GM12878 (cell line): ENCODE results near the gene FBN2. TPM values are rescaled to one million over a fixed set of nuclear protein-coding genes. Genes with fewer than 3 reads are reported as not detected.

Experiments used
- ATAC-seq: fragments of 200-7000 bp; cut with Tn5 transposase; 3 replicates; pipeline ENCODE4 v1.9.1; 2020; ENCODE audit warnings: mild to moderate bottlenecking, moderate library complexity
- BruUV-seq: library from RNA; stranded (reverse); fragments of 400-500 nt; replicated peaks from 2 replicates; lab custom pipeline; 2021; lab: Mats Ljungman, UMichigan
- CTCF ChIA-PET: fragments of 300-600 bp; sonication (Branson Sonifier 250); formaldehyde crosslinking; extraction: SDS; loops from one replicate; lab custom pipeline; 2021; ENCODE audit warnings: inconsistent platforms; lab: Yijun Ruan, JAX
- POLR2A ChIA-PET: fragments of 350-600 bp; formaldehyde crosslinking; extraction: SDS; loops from one replicate; lab custom pipeline; 2021; ENCODE audit warnings: inconsistent platforms; lab: Charles Lee
- RAD21 ChIA-PET: fragments of 300-600 bp; sonication (Branson Sonifier 250); formaldehyde crosslinking; loops from one replicate; lab custom pipeline; 2023; ENCODE audit warnings: antibody characterized with exemption; ENCODE audit not compliant: unreplicated experiment; lab: Charles Lee
- SMC1A ChIA-PET: fragments of 300-600 bp; sonication (Branson Sonifier 250); formaldehyde crosslinking; loops from one replicate; lab custom pipeline; 2023; ENCODE audit not compliant: unreplicated experiment, uncharacterized antibody; lab: Charles Lee
- DNase-seq: peaks from one replicate; pipeline ENCODE4 v3.0.0-alpha.2; 2011; ENCODE audit warnings: low read depth, low spot score
- FAIRE-seq: peaks from 3 replicates; lab custom pipeline; 2011; peaks lifted over from hg19 to GRCh38; lab: Jason Lieb, UNC
- H2AFZ ChIP-seq: 2 replicates; pipeline ENCODE4 v1.6.0; 2011; ENCODE audit warnings: low read depth, low read length, control low read depth; ENCODE audit not compliant: control insufficient read depth
- H3K27ac ChIP-seq: 2 replicates; pipeline ENCODE4 v1.5.1; 2011; ENCODE audit warnings: control low read depth; ENCODE audit not compliant: control insufficient read depth, insufficient read depth
- H3K27me3 ChIP-seq, 2 experiments: replicated peaks in 1 of 2; 2 replicates each; pipeline versions ENCODE4 v1.6.0 to v1.6.1; 2011; ENCODE audit warnings: low read length in 1 of 2; ENCODE audit not compliant: control insufficient read depth in 2 of 2, insufficient read depth in 2 of 2
- H3K36me3 ChIP-seq, 2 experiments: 2 replicates each; pipeline ENCODE4 v1.5.1; 2011; ENCODE audit warnings: low read length in 1 of 2; ENCODE audit not compliant: control insufficient read depth in 2 of 2, insufficient read depth in 2 of 2
- H3K4me1 ChIP-seq: 2 replicates; pipeline ENCODE4 v1.6.1; 2011; ENCODE audit warnings: mild to moderate bottlenecking, low read length, moderate library complexity, mixed read lengths; ENCODE audit not compliant: control insufficient read depth, insufficient read depth
- H3K4me2 ChIP-seq: 2 replicates; pipeline ENCODE4 v1.6.0; 2011; ENCODE audit warnings: control low read depth; ENCODE audit not compliant: control insufficient read depth, insufficient read depth
- H3K4me3 ChIP-seq: fragments of 200-600 bp; sonication (generic); 2 replicates; pipeline ENCODE4 v1.5.1; 2016
- H3K79me2 ChIP-seq: 2 replicates; pipeline ENCODE4 v1.6.0; 2011; ENCODE audit warnings: low read length; ENCODE audit not compliant: control insufficient read depth, insufficient read depth
- H3K9ac ChIP-seq: 2 replicates; pipeline ENCODE4 v1.8.0; 2011; ENCODE audit warnings: low read length, control low read depth, mixed read lengths; ENCODE audit not compliant: control insufficient read depth, insufficient read depth
- H3K9me3 ChIP-seq: replicated peaks from 3 replicates; pipeline ENCODE4 v1.5.1; 2011; ENCODE audit warnings: mild to moderate bottlenecking, low read length; ENCODE audit not compliant: control insufficient read depth, insufficient read depth
- H4K20me1 ChIP-seq: 2 replicates; pipeline ENCODE4 v1.6.0; 2011; ENCODE audit not compliant: control insufficient read depth, insufficient read depth
- BCLAF1 ChIP-seq: fragments of 450-650 bp; IDR thresholded peaks from 2 replicates; pipeline ENCODE4 v1.6.1; 2017; ENCODE audit warnings: antibody characterized with exemption, mild to moderate bottlenecking, moderate library complexity
- CREM ChIP-seq: IDR thresholded peaks from 2 replicates; pipeline ENCODE4 v1.6.1; 2014; ENCODE audit warnings: antibody characterized with exemption, low read depth
- ELK1 ChIP-seq: IDR thresholded peaks from 2 replicates; pipeline ENCODE4 v1.6.1; 2012; ENCODE audit warnings: low read depth, low read length, improper control_type of control experiment
- EZH2 ChIP-seq: IDR thresholded peaks from 2 replicates; pipeline ENCODE4 v1.6.1; 2012; ENCODE audit warnings: low read depth, mild to moderate bottlenecking, control low read depth, inconsistent platforms, low read length, borderline replicate concordance; ENCODE audit not compliant: control insufficient read depth
- GABPA ChIP-seq: IDR thresholded peaks from 2 replicates; pipeline ENCODE4 v1.6.1; 2014; ENCODE audit warnings: antibody characterized with exemption, low read depth, mild to moderate bottlenecking, inconsistent platforms
- KAT2A ChIP-seq: conservative IDR thresholded peaks from 2 replicates; pipeline ENCODE4 v1.6.1; 2011; ENCODE audit warnings: low read depth, low read length; ENCODE audit not compliant: control insufficient read depth
- MTA3 ChIP-seq: IDR thresholded peaks from 2 replicates; pipeline ENCODE4 v1.6.1; 2012; ENCODE audit warnings: low read length, inconsistent platforms, borderline replicate concordance
- NFIC ChIP-seq: IDR thresholded peaks from 2 replicates; pipeline ENCODE4 v1.6.1; 2012; ENCODE audit warnings: low read depth, mild to moderate bottlenecking, inconsistent platforms, low read length, moderate library complexity
- NFYB ChIP-seq: IDR thresholded peaks from 2 replicates; pipeline ENCODE4 v1.6.1; 2011; ENCODE audit warnings: low read depth, mild to moderate bottlenecking, low read length, improper control_type of control experiment, moderate library complexity; ENCODE audit not compliant: insufficient read depth
- NR2F1 ChIP-seq: fragments of 450-650 bp; conservative IDR thresholded peaks from 2 replicates; pipeline ENCODE4 v1.6.1; 2017; ENCODE audit warnings: mild to moderate bottlenecking
- PAX8 ChIP-seq: fragments of 450-650 bp; IDR thresholded peaks from 2 replicates; pipeline ENCODE4 v1.6.1; 2017; ENCODE audit warnings: mild to moderate bottlenecking, moderate library complexity
- in situ Hi-C: fragments of 300-500 bp; cut with MboI; formaldehyde crosslinking; loops from 9 replicates; pipeline ENCODE4 v1.14.3; 2018; ENCODE audit warnings: mixed read lengths
- intact Hi-C: fragments of 100-400 bp; cut with micrococcal nuclease; formaldehyde crosslinking; loops from one replicate; pipeline ENCODE4 v1.14.2; 2022; ENCODE audit not compliant: unreplicated experiment
- polyA plus RNA-seq, 11 experiments: library from polyadenylated mRNA; depleted of rRNA in 4 of 11; unstranded in 6 of 11; stranded (reverse) in 5 of 11; fragments of >200 nt; fragmentation: Nextera tagmentation in 4 of 11; fragmentation: Illumina TruSeq in 1 of 11; extraction: Ambion mirVana in 4 of 11; extraction: Trizol in 1 of 11; gene quantifications; 1 replicate in 1 of 11; 2 replicates in 10 of 11; pipeline versions ENCODE4 v1.2.1 to v1.2.3, GENCODE V29; 2011 to 2016; ENCODE audit warnings: inconsistent platforms in 2 of 11, missing spikeins in 2 of 11, low read depth in 1 of 11
- total RNA-seq, 4 experiments: library from RNA; depleted of rRNA in 3 of 4; stranded (reverse); fragments of >200 nt in 3 of 4; fragmentation: Illumina TruSeq in 1 of 4; extraction: Trizol in 1 of 4; gene quantifications; 2 replicates each; pipeline versions ENCODE4 v1.2.1 to v1.2.3, GENCODE V29; 2013 to 2021
- TF ChIP-seq, protein P1 (sequence below): fragments of 450-650 bp; formaldehyde crosslinking; IDR thresholded peaks from 2 replicates; pipeline ENCODE4 v1.4.0; 2022; ENCODE audit warnings: mild to moderate bottlenecking, moderate library complexity
- TF ChIP-seq, protein P2 (sequence below): fragments of 450-650 bp; IDR thresholded peaks from 2 replicates; pipeline ENCODE4 v1.6.1; 2014; ENCODE audit warnings: mild to moderate bottlenecking
- TF ChIP-seq, protein P3 (sequence below): IDR thresholded peaks from 2 replicates; pipeline ENCODE4 v1.6.1; 2011; ENCODE audit warnings: borderline replicate concordance, low read depth, mild to moderate bottlenecking, moderate library complexity, low read length; ENCODE audit not compliant: insufficient read depth, poor library complexity, severe bottlenecking

FBN2 gene
- total and polyA plus RNA-seq, 10 of the 15 experiments (the other 5 are each of a cell fraction or from before 2014, with no cell fraction given): 0.01 to 0.98 (median 0.10) TPM; not detected in 3

- RAD21 ChIA-PET: interaction anchor here (1.2 kb wide), 1 partner anchor 57 kb away, joined by 3 read pairs; no protein-coding TSS in a partner anchor
- Histone ChIP-seq H3K4me2 (no peak overlapping the region), H4K20me1 (no peaks in the 10 kb centered on the region), H3K9ac (no peak overlapping the region), H3K27ac (no peak overlapping the region), H2AFZ (no peak overlapping the region), H3K9me3 (no peaks in the 10 kb centered on the region), H3K4me1 (no peaks in the 10 kb centered on the region), H3K27me3 (no peaks in the 10 kb centered on the region), H3K4me3 (no peak overlapping the region), H3K36me3 (no peaks in the 10 kb centered on the region), H3K79me2 (no peaks in the 10 kb centered on the region)
- SMC1A ChIA-PET: no interaction called here
- intact Hi-C loops (no loop called here), in situ Hi-C loops (no loop called here)
- CTCF ChIA-PET: no interaction called here
- no TSS peak for BruUV-seq
- DNase-seq (no peak), ATAC-seq (no peak), FAIRE-seq (no peak)
- POLR2A ChIA-PET: no interaction called here
- TF ChIP-seq CREM (no peak), ELK1 (no peak), MTA3 (no peak), EZH2 (no peak), GABPA (no peak), NFIC (no peak), KAT2A (no peak), NR2F1 (no peak), NFYB (no peak), BCLAF1 (no peak), PAX8 (no peak)
- TF ChIP-seq, protein P1, sequence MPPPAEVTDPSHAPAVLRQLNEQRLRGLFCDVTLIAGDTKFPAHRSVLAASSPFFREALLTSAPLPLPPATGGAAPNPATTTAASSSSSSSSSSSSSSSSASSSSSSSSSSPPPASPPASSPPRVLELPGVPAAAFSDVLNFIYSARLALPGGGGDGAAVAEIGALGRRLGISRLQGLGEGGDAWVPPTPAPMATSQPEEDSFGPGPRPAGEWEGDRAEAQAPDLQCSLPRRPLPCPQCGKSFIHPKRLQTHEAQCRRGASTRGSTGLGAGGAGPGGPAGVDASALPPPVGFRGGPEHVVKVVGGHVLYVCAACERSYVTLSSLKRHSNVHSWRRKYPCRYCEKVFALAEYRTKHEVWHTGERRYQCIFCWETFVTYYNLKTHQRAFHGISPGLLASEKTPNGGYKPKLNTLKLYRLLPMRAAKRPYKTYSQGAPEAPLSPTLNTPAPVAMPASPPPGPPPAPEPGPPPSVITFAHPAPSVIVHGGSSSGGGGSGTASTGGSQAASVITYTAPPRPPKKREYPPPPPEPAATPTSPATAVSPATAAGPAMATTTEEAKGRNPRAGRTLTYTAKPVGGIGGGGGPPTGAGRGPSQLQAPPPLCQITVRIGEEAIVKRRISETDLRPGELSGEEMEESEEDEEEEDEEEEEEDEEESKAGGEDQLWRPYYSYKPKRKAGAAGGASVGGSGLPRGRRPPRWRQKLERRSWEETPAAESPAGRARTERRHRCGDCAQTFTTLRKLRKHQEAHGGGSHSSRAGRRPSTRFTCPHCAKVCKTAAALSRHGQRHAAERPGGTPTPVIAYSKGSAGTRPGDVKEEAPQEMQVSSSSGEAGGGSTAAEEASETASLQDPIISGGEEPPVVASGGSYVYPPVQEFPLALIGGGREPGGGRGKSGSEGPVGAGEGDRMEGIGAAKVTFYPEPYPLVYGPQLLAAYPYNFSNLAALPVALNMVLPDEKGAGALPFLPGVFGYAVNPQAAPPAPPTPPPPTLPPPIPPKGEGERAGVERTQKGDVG (CRISPR knock-in tag): no peak
- TF ChIP-seq, protein P2, sequence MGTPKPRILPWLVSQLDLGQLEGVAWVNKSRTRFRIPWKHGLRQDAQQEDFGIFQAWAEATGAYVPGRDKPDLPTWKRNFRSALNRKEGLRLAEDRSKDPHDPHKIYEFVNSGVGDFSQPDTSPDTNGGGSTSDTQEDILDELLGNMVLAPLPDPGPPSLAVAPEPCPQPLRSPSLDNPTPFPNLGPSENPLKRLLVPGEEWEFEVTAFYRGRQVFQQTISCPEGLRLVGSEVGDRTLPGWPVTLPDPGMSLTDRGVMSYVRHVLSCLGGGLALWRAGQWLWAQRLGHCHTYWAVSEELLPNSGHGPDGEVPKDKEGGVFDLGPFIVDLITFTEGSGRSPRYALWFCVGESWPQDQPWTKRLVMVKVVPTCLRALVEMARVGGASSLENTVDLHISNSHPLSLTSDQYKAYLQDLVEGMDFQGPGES: no peak
- TF ChIP-seq, protein P3, sequence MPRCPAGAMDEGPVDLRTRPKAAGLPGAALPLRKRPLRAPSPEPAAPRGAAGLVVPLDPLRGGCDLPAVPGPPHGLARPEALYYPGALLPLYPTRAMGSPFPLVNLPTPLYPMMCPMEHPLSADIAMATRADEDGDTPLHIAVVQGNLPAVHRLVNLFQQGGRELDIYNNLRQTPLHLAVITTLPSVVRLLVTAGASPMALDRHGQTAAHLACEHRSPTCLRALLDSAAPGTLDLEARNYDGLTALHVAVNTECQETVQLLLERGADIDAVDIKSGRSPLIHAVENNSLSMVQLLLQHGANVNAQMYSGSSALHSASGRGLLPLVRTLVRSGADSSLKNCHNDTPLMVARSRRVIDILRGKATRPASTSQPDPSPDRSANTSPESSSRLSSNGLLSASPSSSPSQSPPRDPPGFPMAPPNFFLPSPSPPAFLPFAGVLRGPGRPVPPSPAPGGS: no peak
These were observed 103.1 kb downstream of the FBN2 start for GRCh38 chr5:128434993-128435392.
